ENCODE data around the gene PIGS. TPM values are rescaled to one million over a fixed set of nuclear protein-coding genes. Genes with fewer than 3 reads are reported as not detected.

PIGS gene
- total RNA-seq, 1 donor from 2014 or later, result 71.5 TPM

DNA sequence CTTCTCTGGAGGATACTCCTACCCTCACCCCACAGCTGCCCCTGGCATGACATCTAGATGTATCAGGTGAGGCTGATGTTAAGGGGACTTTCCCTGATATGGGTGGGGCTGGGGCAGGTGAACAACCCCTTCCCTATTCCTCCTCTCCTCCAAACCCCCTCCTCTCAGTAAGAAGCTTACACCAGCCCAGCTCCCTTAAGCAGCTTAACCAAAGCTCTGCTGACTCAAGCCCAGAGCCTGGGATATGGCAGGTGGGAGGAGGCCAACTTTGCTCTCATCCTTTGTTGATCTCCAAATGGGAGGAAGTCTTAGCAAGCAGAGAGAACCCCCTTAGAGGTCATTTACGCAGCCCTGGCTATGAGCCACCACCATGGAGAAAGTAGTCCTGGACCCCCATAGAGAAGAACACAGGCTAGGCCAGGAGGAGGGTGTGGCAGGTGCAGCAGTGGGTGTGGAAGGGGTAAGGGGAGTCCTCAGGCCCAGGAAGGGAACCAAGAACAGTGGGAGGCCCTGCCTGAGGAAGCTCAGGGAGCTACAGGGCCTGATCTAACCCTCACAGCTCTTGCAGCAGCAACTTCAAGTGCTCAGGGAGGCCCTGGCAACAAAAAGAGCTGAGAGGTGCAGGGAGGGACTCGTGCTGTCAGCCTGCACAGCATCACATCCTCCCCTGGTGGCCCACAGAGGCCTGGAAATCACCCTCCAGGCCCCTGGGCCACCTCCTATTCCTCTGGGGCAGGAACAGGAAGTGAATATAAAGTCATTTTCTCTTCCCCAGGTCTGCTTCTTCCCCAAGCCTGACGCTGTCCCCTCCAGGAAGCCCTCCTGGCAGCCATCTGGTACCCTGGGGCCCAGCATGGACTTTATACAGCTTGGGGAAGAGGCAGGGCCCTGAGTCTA, 21.8 kb downstream of the PIGS start:
- H4K20me1 ChIP-seq (ENCODE audit: insufficient read depth, low read length), result peaks cover 44% of the 10 kb centered on the region
- H3K27ac ChIP-seq (ENCODE audit: low read depth, low read length), result no peak overlapping the region
- H3K9me3 ChIP-seq (ENCODE audit: insufficient read depth, low read depth, low read length), result no peaks in the 10 kb centered on the region
- no peak overlapping the region for H3K9ac ChIP-seq (ENCODE audit: low read length)
- no peak for TF ChIP-seq EZH2 (IDR thresholded peaks at IDR 0.05; ENCODE audit: insufficient read depth, low read length)
- TF ChIP-seq, protein P1, sequence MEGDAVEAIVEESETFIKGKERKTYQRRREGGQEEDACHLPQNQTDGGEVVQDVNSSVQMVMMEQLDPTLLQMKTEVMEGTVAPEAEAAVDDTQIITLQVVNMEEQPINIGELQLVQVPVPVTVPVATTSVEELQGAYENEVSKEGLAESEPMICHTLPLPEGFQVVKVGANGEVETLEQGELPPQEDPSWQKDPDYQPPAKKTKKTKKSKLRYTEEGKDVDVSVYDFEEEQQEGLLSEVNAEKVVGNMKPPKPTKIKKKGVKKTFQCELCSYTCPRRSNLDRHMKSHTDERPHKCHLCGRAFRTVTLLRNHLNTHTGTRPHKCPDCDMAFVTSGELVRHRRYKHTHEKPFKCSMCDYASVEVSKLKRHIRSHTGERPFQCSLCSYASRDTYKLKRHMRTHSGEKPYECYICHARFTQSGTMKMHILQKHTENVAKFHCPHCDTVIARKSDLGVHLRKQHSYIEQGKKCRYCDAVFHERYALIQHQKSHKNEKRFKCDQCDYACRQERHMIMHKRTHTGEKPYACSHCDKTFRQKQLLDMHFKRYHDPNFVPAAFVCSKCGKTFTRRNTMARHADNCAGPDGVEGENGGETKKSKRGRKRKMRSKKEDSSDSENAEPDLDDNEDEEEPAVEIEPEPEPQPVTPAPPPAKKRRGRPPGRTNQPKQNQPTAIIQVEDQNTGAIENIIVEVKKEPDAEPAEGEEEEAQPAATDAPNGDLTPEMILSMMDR (IDR thresholded peaks at IDR 0.05; ENCODE audit: insufficient read depth, low read depth, low read length), result no peak
- peaks cover 11% of the 10 kb centered on the region for H3K4me1 Mint-ChIP-seq (ENCODE audit: low read depth, unreplicated experiment)
- no peaks in the 10 kb centered on the region for H3K9me3 Mint-ChIP-seq (ENCODE audit: unreplicated experiment)
- H2AFZ ChIP-seq (ENCODE audit: low read depth, low read length), result no peak overlapping the region
- no peak for FAIRE-seq
- peaks cover 5% of the 10 kb centered on the region for H3K79me2 ChIP-seq (ENCODE audit: insufficient read depth, low read length)
- H3K4me3 Mint-ChIP-seq (ENCODE audit: unreplicated experiment), result peak overlapping the region; percentile 34
- peaks cover 7% of the 10 kb centered on the region for H3K4me1 ChIP-seq (ENCODE audit: insufficient read depth, low read length)
- no peak overlapping the region for H3K4me2 ChIP-seq (ENCODE audit: low read length)
- H3K36me3 Mint-ChIP-seq (ENCODE audit: low read depth, unreplicated experiment), result peaks cover 14% of the 10 kb centered on the region
- no peak for DNase-seq (ENCODE audit: low read depth)
- H3K27me3 ChIP-seq (ENCODE audit: insufficient read depth, low read length), result no peaks in the 10 kb centered on the region
- no peak overlapping the region for H3K27ac Mint-ChIP-seq (ENCODE audit: unreplicated experiment)
- no peak overlapping the region for H3K4me3 ChIP-seq (ENCODE audit: insufficient read depth, low read depth, low read length)
- H3K36me3 ChIP-seq (ENCODE audit: insufficient read depth, low read length), result peaks cover 3% of the 10 kb centered on the region
- H3K27me3 Mint-ChIP-seq (ENCODE audit: low read depth, unreplicated experiment), result peaks cover 3% of the 10 kb centered on the region

DNA sequence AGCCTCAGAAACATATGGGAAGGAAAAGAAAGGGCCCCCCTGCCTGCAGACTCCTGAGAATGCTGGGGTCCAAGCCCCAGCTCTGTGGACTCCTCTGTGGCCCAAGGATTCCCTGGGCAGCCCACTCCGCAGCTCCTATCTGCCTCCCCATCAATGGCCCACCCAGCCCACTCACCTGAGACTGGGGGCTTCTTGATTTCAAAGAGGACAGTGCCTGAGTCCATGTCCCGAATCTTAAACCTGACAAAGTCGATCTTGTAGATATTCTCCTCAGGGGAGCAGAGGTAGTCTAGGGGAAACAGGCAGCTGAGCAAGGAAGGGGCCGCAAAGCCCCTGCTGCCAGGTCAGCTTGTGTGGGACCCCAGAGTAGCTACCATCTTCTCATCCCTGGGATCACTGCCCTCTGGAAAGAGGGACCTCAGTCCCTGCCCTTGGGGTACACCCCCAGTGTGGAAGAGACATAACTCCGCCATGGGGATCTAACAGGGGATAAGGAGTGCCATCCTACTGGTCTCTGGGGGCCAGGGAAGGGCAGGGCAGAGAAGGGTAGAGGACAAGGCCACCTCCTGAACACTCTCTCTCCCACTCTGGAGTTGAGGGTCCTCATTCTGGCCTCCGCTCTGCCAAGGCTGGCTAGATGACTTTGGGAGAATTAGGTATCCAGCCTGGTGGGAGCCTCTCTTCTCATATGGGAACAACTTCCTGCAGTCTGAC, 22.8 kb downstream of the PIGS start:
- no peak overlapping the region for H3K27ac Mint-ChIP-seq (ENCODE audit: unreplicated experiment)
- Histone ChIP-seq H2AFZ (ENCODE audit: low read depth, low read length) (no peak overlapping the region), H3K9ac (ENCODE audit: low read length) (no peak overlapping the region), H3K36me3 (ENCODE audit: insufficient read depth, low read length) (no peaks in the 10 kb centered on the region), H3K9me3 (ENCODE audit: insufficient read depth, low read depth, low read length) (no peaks in the 10 kb centered on the region), H3K27ac (ENCODE audit: low read depth, low read length) (no peak overlapping the region), H4K20me1 (ENCODE audit: insufficient read depth, low read length) (peaks cover 44% of the 10 kb centered on the region), H3K4me3 (ENCODE audit: insufficient read depth, low read depth, low read length) (no peak overlapping the region), H3K27me3 (ENCODE audit: insufficient read depth, low read length) (no peaks in the 10 kb centered on the region), H3K4me1 (ENCODE audit: insufficient read depth, low read length) (peaks cover 7% of the 10 kb centered on the region), H3K4me2 (ENCODE audit: low read length) (no peak overlapping the region), H3K79me2 (ENCODE audit: insufficient read depth, low read length) (peaks cover 5% of the 10 kb centered on the region)
- TF ChIP-seq, protein P1 (IDR thresholded peaks at IDR 0.05; ENCODE audit: insufficient read depth, low read depth, low read length), result no peak
- no peak for TF ChIP-seq EZH2 (IDR thresholded peaks at IDR 0.05; ENCODE audit: insufficient read depth, low read length)
- H3K36me3 Mint-ChIP-seq (ENCODE audit: low read depth, unreplicated experiment), result peaks cover 6% of the 10 kb centered on the region
- DNase-seq (ENCODE audit: low read depth) (no peak), FAIRE-seq (no peak)
- H3K9me3 Mint-ChIP-seq (ENCODE audit: unreplicated experiment), result no peaks in the 10 kb centered on the region
- H3K4me3 Mint-ChIP-seq (ENCODE audit: unreplicated experiment), result peak overlapping the region; percentile 27
- H3K4me1 Mint-ChIP-seq (ENCODE audit: low read depth, unreplicated experiment), result peaks cover 11% of the 10 kb centered on the region
- H3K27me3 Mint-ChIP-seq (ENCODE audit: low read depth, unreplicated experiment), result peaks cover 5% of the 10 kb centered on the region
